NCI-H146 treated with DMSO at 0.1 percent for 48 hours (cell line): Measurements from ENCODE around the gene ATP2B2.

Source experiments
- DNase-seq: peaks from one replicate; lab custom pipeline; 2025; ENCODE audit not compliant: unreplicated experiment; lab: John Stamatoyannopoulos, UW

ATP2B2 gene

GRCh38 chr3:10405816-10406215 is 99.6 kb downstream of the ATP2B2 start:
- DNase-seq, result no peak

DNA sequence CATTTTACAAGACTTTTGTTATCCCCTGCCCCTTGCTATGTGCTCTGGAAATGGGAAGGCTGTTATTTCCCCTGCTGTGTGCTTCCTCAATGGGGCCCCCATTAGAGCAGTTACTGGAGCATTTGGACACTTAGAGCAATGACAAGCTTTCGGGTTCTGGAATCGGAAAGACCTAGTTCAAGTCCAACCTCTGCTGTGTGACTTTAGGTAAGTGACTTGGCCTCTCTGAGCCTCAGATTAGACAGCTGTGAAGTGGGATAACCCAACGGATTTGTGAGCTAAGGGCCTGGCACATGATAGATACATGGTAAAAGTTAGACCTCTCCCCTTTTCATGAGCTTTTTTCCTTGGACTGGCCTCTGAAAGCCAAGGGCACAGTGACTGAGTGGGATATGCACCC is 100.5 kb downstream of the ATP2B2 start:
- no peak for DNase-seq

DNA sequence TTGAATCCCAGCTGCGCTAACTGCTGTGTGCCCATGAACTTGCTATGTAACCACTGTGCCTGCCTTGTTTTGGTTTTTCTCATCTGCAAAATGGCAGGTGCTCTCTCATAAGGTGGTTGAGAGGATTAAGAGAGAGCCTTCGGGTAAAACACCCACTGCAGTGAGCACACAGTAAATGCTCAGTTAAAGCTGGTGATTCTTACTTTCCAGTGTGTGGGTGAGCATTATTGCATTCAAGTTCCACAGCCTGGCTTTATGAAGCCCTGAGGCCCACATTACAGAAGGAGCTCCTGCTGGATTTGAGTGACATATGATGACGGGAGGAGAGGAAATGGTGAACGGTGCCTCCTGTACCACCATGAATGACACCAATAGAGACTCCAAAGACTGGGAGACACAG is 101.0 kb downstream of the ATP2B2 start:
- DNase-seq, result no peak

DNA sequence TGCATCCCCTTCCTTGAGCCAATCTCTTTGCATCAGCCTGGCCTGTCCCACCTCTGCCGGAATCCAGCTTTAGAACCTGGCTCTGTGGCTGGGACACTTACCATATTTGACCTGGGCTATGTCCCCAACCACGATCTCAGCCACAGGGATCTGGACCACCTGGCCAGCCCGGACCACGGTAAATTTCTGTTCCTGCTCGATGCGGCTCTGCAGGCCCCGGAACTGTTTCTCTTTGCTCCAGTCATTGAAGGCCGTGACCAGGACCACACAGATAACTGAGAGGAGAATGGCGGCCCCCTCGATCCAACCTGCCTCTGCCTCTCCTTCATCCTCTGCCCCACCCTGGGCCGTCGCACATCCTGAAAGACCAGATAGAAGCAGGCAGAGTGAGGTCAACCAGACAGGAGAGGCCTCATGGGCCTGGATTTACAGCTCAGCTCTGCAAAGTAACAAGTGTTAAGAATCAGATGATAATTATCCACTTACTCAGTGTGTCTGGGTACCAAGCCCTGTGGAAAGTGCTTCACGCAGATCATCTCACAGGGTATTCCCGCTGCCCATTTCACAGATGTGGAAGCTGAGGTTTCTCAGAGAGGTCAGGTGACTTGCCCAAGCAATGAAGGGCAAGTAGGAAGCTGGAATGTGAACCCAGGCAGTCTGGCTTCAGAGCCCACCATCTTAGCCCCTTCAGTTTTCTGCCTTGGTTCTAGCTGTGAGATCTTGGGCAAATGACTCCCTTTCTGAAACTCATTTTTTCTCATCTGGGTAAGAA is 103.2 kb downstream of the ATP2B2 start:
- DNase-seq, result no peak

DNA sequence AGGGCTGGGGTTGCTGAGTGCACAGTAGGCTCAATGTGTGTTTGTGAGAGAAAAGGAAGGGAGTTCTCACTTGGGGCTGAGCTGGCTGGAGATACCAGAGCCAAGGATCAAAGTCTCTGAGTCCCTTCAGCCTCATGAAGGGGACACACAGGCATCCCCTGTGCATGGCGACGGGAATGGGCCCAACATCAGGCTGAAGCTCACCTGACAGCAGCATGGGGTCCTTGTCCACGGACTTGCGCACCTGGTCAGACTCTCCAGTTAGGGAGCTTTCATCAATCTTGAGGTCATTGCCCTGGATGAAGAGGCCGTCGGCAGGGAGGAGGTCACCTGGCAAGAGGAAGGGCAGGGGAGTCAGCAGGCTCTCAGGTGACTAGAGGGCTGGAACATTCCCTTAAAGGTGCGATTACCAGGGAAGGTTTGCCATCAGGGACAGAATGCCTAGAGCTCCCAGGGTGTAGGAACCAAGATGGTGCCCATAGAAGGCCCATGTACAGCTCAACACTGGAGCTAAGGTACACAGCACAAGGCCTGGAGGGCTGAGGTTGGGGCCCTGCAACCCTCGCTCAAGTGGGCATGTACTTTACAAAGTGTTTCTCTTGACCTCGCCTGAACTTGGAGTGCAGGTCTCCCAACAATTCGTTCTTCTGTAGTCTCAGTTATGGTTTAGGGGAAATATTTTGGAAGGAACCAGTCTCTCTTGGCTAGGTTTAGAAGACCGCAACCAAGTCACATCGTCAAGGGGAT is 104.5 kb downstream of the ATP2B2 start:
- DNase-seq, result no peak

DNA sequence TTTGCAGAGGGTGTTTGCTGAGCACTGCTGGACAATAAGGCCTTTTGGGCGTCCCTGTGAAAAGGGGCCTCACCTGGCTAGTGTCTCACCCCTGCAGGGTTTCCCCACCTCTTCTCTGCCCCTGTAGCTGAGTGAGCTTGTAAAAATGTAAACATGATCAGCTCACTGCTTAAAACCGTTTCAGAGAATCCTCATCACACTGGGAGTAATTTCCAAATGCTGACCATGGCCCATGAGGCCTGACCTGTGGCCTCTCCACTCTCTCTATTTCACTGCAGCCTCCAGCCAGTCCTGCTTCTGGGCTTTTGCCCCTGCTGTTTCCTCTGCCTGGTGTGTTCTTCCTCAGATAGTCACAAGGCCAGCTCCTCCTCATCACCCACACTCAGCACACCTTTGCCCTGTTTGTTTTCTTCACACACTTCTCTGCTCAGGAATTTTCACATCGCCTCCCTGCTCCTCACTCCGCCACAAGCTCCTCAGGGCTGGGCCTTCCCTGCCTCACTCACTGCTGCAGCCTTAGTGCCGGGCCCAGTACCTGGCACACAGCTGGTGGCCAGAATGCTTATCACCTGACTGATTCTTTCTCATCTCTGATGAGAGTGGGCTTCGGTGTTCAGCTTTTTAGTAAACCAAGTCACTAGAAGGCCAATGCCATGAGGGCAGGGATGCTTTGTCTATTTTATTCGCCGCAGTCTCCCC is 105.2 kb downstream of the ATP2B2 start:
- DNase-seq, result no peak

DNA sequence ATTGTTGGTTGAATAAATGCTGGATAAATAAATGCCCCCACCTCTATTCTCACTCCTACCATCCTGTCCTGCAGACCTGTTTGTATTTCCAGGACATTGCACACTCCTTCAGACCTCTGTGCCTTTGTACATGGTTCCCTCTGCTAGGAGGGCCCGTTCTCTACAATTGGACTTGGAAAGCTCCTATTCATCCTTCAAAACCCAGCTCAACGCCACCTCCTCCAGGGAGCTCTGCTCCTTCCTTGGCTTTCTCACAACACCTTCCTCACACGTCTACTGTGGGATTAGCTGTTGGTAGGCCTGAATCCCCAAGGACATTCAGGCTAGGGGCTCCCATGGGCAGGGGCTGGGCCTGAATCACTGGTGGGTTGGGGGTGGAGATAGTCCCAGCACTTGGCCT is 105.8 kb downstream of the ATP2B2 start:
- no peak for DNase-seq

- DNase-seq, result no peak
Measured at GRCh38 chr3:10398341-10398740, 107.0 kb downstream of the ATP2B2 start.

- DNase-seq, result no peak
Measured at GRCh38 chr3:10397879-10398278, 107.5 kb downstream of the ATP2B2 start.

GRCh38 chr3:10396931-10397330 is 108.5 kb downstream of the ATP2B2 start:
- no peak for DNase-seq

DNA sequence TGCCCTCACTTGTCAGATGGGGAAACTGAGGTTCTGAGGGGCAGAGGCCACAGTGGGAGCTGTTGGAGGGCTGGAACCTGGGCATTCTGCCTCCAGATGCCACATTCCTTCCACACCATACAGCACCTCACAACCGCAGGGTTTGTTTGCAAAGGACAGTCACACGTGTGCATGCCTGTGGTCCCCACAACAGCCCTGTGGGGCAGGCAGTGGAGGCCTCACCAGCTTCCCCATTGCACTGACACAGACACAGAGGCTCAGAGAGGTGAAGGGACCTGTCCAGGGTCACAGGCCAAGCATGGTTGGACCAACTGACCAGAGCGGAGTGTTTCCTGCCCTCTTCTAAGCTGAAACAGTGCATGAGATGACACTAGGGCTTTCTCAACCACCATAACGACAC is 109.3 kb downstream of the ATP2B2 start:
- DNase-seq, result no peak

- no peak for DNase-seq
Measured at GRCh38 chr3:10395671-10396070, 109.7 kb downstream of the ATP2B2 start.

DNA sequence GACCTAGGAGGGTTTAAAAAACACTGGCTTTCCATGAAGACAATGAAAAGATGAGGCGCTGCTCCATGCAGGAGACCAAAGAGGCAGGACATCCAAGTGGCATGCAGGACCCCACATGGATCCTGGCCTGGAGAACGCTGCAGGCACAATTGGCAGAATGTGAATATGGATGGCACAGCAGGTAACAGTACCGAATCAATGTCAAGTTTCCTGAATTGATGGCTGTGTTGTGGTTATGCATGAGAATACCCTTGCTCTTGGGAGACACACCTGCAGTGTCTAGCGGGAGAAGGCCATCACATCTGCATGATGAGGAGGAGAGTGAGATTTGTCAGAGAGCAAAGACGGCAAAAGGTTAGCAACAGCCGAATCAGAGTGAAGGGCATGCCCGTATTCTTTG is 110.2 kb downstream of the ATP2B2 start:
- DNase-seq, result no peak

- no peak for DNase-seq
Measured at GRCh38 chr3:10394491-10395025, 110.8 kb downstream of the ATP2B2 start.

GRCh38 chr3:10393514-10393913 is 111.9 kb downstream of the ATP2B2 start:
- DNase-seq, result no peak

GRCh38 chr3:10392906-10393461 is 112.4 kb downstream of the ATP2B2 start:
- DNase-seq, result no peak

DNA sequence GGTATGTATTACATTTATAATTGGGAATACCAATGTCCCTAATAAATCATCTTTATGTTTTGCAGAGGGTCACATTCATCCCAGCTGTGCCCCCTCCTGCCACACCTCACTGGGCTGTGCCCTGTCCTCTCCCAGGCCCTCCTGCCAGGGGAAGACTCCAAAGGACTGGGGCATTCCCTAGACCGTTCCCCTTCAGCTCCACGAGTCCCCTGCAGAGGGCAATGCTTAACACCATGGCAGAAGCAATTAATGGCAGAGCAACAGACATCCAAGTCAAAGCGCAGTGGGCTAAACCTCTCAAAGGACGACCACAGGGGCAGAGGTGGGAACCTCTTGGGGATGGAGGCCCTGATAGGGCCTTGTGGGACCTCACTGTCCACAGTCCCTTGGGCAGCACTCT is 113.1 kb downstream of the ATP2B2 start:
- no peak for DNase-seq

GRCh38 chr3:10391391-10391790 is 114.0 kb downstream of the ATP2B2 start:
- DNase-seq, result no peak

- DNase-seq, result no peak
Measured at GRCh38 chr3:10390641-10391373, 114.6 kb downstream of the ATP2B2 start.

GRCh38 chr3:10389995-10390394 is 115.4 kb downstream of the ATP2B2 start:
- no peak for DNase-seq

- DNase-seq, result no peak
Measured at GRCh38 chr3:10389339-10389738, 116.0 kb downstream of the ATP2B2 start.
